HG02571 (cell line): Measurements from ENCODE around the gene PLEKHO1.
"Not testable (repeated sequence)": the region's sequence is repeated elsewhere in the genome, so short reads cannot be mapped to it uniquely, and the experiment has no call there.

ENCODE experiments used
- ATAC-seq: cut with Tn5 transposase; IDR thresholded peaks from one replicate; pipeline ENCODE4 v1.9.1; 2021; ENCODE audit warnings: mild to moderate bottlenecking, moderate library complexity; ENCODE audit not compliant: unreplicated experiment

PLEKHO1 gene

DNA sequence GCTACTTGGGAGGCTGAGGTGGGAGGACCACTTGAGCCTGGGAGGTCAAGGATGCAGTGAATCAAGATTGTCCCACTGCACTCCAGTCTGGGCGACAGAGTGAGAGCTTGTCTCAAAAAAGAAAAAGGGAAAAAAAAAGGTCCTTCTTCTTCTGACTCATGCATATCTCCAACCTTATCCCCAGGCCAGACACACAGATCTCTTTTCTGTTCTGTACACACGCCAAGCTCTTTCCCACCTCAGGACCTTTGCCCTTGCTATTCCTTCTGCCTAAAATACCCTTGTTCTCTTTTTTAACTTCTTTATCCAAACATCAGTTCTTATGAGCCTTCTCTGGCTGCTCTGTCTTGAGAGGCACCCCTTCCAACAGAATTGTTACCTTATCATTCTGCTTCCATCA, 22.1 kb downstream of the PLEKHO1 start:
- no peak for ATAC-seq

DNA sequence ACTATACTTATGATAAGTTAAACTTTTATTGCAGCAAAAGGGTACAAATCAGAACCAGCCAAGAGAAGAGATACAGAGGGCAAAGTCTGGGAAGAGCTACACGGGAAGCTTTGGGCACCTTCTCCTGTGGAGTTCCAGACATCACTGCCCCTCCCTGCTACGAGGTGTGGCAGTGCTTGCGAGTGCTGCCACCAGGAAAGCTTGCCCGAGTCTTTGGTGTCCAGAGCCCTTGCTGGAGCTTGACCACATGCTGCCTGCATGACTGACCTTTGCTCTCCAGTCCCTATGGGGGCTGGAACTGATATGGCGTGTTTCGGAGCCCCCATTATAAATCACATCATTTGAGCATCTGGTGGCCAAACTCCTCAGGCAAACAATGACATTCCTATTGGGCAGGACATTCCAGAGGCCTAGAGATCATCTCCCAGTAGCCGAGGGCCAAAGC, 23.4 kb downstream of the PLEKHO1 start:
- no peak for ATAC-seq

GRCh38 chr1:150176593-150176992, 26.9 kb downstream of the PLEKHO1 start:
- ATAC-seq = no peak

GRCh38 chr1:150178548-150178947, 28.8 kb downstream of the PLEKHO1 start:
- ATAC-seq = no peak

GRCh38 chr1:150179867-150180266, 30.2 kb downstream of the PLEKHO1 start:
- ATAC-seq = no peak

- ATAC-seq = no peak
Measured at GRCh38 chr1:150180474-150180873, 30.8 kb downstream of the PLEKHO1 start.

DNA sequence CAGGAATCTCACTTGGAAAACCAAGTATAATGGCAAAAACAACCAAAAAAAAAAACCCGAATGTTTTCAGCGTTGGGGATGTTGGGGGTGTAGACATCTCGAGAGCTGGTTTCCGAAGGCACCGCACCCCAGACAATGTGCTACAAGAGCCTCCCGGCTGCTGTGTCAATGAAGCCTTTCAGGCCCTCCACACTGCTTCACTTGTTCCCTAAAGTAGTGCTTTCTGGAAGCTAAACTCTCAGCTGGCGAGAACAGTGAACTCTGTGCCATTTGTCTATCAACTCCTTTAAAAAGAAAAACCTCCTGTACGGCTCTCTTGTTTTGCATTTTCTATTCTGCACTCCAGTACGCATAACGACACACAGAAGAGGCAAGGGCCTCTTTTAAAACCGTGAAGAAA, 32.5 kb downstream of the PLEKHO1 start:
- ATAC-seq = no peak

GRCh38 chr1:150183061-150183460, 33.3 kb downstream of the PLEKHO1 start:
- ATAC-seq = no peak

DNA sequence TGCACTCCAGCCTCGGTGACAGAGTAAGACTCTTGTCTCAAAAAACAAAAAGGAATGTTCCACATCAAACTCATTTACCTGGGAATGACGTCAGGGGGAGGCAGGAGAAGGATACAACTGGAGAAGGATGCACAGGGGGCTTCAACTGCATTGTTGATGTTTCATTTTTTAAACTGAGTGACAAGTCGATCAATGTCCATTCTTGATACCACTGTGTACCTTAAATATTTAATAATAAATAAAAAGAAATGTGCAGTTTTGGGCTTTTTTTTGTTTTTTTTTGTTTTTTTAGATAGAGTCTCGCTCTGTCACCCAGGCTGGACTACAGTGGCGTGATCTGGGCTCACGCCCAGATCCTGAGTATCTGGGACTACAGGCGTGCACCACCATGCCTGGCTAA, 35.8 kb downstream of the PLEKHO1 start:
- ATAC-seq = no peak

DNA sequence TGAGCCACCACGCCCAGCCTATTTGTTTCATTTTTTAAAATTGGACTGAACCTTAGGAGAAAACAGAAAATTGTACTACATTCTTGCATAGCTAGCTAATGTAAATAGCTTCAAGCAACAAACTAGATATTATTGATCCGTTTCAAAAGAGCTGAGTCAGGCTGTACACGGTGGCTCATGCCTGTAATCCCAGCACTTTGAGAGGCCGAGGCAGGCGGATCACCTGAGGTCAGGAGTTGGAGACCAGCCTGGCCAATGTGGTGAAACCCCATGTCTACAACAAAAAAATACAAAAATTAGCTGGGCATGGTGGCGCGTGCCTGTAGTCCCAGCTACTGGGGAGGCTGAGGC, 36.7 kb downstream of the PLEKHO1 start:
- not testable (repeated sequence) for ATAC-seq

DNA sequence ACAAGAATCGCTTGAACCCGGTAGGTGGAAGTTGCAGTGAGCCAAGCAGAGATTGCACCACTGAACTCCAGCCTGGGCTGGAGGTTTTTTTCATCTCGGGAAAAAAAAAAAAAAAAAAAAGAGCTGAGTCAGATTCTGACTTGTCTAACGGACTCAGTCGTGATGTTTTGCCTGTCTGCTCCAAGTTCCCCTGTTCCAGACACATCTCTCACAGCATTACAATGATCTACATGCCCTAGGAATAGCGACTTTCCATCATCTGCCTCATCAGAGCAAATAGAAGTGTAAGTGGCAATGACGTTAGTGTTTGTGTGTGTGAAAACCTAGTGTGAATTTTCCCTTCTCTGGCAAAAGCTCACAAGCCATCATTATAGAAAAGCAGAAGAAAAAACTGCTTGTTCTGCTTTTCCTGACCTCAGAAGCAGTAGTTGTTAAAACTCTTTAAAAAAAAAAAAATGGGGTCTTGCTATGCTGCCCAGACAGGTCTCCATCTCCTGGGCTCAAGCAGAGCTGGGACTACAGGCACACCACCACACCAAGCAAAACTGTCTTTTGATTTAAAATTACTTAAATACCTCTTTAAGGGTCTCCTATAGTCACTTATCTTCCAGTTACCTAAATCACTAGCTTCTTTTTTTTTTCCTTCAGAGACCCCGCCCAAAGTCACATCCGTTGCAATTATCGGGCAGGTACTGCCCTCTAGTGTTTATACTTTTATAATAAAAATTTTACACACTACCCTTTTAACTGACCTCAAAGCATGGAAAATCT, 37.3 kb downstream of the PLEKHO1 start:
- ATAC-seq = no peak

DNA sequence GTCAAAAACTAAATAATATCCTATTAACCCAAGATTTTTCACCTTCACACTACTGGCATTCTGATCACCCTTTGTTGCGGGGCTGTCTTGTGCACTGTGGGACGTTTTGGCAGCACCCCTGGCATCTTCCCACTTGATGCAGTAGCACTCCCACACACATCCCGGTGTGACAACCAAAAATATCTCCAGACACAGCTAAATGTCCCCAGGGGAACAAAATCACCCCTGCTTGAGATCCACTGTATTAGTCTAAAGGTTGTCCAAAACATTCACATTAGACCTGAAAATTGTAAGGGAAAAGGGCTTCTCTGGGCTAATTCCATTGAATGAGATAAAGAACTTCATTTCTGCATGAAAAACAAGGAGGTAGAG, 37.8 kb downstream of the PLEKHO1 start:
- no peak for ATAC-seq

- ATAC-seq = no peak
Measured at GRCh38 chr1:150192012-150192411, 42.3 kb downstream of the PLEKHO1 start.

GRCh38 chr1:150194381-150195031, 44.8 kb downstream of the PLEKHO1 start:
- no peak for ATAC-seq

DNA sequence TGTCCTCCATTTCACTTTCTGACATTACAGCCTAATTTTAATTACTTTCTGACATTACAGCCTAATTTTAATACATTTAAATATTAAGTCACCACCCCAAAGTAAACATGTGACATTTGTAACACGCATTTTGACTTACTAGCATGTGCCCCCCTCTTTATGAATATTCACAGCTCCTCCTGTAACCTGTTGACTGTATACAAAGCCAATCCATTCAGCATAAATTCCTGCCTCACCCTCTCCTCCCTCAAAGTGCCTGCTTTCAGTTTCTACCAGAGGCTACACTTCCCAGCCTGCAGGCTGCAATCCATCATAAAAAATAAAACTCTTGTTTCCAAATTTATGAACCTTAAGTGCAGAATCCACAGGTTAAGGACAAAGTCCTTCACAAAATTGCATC, 46.7 kb downstream of the PLEKHO1 start:
- no peak for ATAC-seq

- ATAC-seq = no peak
Measured at GRCh38 chr1:150207281-150207971, 57.7 kb downstream of the PLEKHO1 start.

- not testable (repeated sequence) for ATAC-seq
Measured at GRCh38 chr1:150208460-150208859, 58.7 kb downstream of the PLEKHO1 start.
